Testis (tissue), 3 donors: Measurements from ENCODE around the gene PRKN. TPM values are rescaled to one million over a fixed set of nuclear protein-coding genes. Genes with fewer than 3 reads are reported as not detected.

Experiments
- DNase-seq: peaks from one replicate; pipeline ENCODE4 v3.0.0-alpha.2; 2019
- H3K27ac ChIP-seq, 2 donors: fragments of 200-600 bp; sonication (generic); one replicate each; pipeline ENCODE4 v1.5.1; 2019
- H3K27me3 ChIP-seq: fragments of 200-600 bp; sonication (generic); one replicate; pipeline ENCODE4 v1.5.1; 2019
- H3K36me3 ChIP-seq: fragments of 200-600 bp; sonication (generic); one replicate; pipeline ENCODE4 v1.5.1; 2017; ENCODE audit warnings: low read depth; ENCODE audit errors: missing control alignments
- H3K4me1 ChIP-seq: fragments of 200-600 bp; sonication (generic); one replicate; pipeline ENCODE4 v1.5.1; 2019
- H3K4me3 ChIP-seq, 2 donors: fragments of 200-600 bp; sonication (generic); one replicate each; pipeline ENCODE4 v1.5.1; 2017 to 2019
- H3K9me3 ChIP-seq: fragments of 200-600 bp; sonication (generic); one replicate; pipeline ENCODE4 v1.5.1; 2017
- POLR2A ChIP-seq: fragments of 450-650 bp; IDR thresholded peaks from one replicate; pipeline ENCODE4 v1.6.1; 2017; ENCODE audit warnings: antibody characterized with exemption, mild to moderate bottlenecking, moderate library complexity
- WGBS, 2 donors: methylation state at CpG; one replicate each; pipeline ENCODE4 v1.1.5; 2018; 5-methylcytosine and 5-hydroxymethylcytosine counted together
- intact Hi-C: fragments of 100-400 bp; cut with DNase I; formaldehyde crosslinking; loops from one replicate; pipeline ENCODE4 v1.15.1; 2023; ENCODE audit warnings: low total_unique reads
- polyA plus RNA-seq: library from polyadenylated mRNA; stranded (reverse); fragments of 350-450 nt; fragmentation: Illumina TruSeq; extraction: RNeasy Lipid Tissue Mini Kit (QIAGEN cat#74804); gene quantifications from one replicate; pipeline ENCODE4 v1.2.3, GENCODE V29; 2014; ENCODE audit warnings: low read depth, low replicate concordance; ENCODE audit not compliant: insufficient read depth
- total RNA-seq, 2 donors: library from RNA; depleted of rRNA; stranded (reverse); fragments of >200 nt; gene quantifications; one replicate each; pipeline ENCODE4 v1.2.3, GENCODE V29; 2016
- TF ChIP-seq, protein P1 (sequence below), 3 experiments: fragments of 450-650 bp in 2 of 3; fragments of 200-600 bp in 1 of 3; sonication (generic) in 1 of 3; IDR thresholded peaks; one replicate each; pipeline ENCODE4 v1.5.1; 2016 to 2019; ENCODE audit warnings: antibody characterized with exemption in 3 of 3, mild to moderate bottlenecking in 2 of 3, moderate library complexity in 1 of 3

Gene PRKN
- total and polyA plus RNA-seq, 3 donors from 2014 or later = 19.1 to 34.5 (median 28.8) TPM

DNA sequence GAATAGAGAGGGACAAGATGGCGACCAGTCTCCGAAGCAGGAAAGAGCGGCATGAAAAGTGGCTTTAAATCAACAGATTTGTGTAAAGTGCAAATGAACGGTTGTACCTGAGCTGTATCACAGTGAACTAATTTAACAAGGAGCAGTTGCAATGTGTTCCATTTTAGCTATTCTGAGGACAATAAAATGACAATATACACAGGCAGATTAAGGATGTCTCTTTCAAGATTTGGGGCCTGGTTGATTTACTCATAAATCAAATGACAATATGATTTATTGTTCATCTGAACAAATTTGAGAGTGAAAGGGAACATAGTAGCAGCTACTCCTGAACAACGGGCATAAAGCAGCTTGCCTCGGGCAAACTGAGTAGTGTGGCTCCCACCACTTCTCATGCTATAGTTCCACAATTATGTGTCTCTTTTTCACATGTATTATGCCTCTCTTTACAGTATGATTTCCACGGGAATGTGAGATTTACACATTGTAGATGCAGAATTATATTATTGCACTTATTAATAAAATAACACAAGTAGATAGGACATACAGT is 1249.6 kb downstream of the PRKN start:
- no peak for DNase-seq
- Histone ChIP-seq H3K27me3 (no peaks in the 10 kb centered on the region), H3K36me3 (no peaks in the 10 kb centered on the region), H3K27ac (no peak overlapping the region), H3K9me3 (no peaks in the 10 kb centered on the region), H3K4me3 (no peak overlapping the region), H3K4me1 (no peaks in the 10 kb centered on the region)
- no peak for TF ChIP-seq POLR2A
- TF ChIP-seq, protein P1, sequence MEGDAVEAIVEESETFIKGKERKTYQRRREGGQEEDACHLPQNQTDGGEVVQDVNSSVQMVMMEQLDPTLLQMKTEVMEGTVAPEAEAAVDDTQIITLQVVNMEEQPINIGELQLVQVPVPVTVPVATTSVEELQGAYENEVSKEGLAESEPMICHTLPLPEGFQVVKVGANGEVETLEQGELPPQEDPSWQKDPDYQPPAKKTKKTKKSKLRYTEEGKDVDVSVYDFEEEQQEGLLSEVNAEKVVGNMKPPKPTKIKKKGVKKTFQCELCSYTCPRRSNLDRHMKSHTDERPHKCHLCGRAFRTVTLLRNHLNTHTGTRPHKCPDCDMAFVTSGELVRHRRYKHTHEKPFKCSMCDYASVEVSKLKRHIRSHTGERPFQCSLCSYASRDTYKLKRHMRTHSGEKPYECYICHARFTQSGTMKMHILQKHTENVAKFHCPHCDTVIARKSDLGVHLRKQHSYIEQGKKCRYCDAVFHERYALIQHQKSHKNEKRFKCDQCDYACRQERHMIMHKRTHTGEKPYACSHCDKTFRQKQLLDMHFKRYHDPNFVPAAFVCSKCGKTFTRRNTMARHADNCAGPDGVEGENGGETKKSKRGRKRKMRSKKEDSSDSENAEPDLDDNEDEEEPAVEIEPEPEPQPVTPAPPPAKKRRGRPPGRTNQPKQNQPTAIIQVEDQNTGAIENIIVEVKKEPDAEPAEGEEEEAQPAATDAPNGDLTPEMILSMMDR (IDR thresholded peaks at IDR 0.05) = no peak
- WGBS, 2 donors = 81 to 89% methylated on average over 7 of the region's 7 CpGs
- intact Hi-C loops = no loop called here

DNA sequence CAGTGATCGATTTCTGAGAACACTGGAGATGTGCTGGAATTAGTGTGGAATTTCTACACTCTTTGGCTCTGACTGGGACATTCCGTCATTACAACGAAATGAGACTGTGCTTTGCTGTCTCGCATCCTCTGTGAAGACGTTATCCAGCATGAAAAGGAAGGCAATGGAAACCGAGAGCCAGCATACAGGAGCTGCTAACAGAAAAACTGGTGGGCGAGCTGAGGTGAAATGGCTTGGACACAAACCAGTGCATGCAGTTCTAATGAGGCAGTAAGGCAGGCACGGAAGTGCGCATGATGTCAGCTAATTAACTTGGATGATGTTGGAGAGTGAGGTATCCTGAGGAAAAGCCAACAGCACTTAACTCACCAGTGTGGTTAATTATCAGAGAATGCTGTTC is 1250.9 kb downstream of the PRKN start:
- Histone ChIP-seq H3K27ac (no peak overlapping the region), H3K9me3 (no peaks in the 10 kb centered on the region), H3K27me3 (no peaks in the 10 kb centered on the region), H3K36me3 (no peaks in the 10 kb centered on the region), H3K4me3 (no peak overlapping the region), H3K4me1 (no peaks in the 10 kb centered on the region)
- intact Hi-C loops = no loop called here
- WGBS, 2 donors = 52 to 55% methylated on average over 9 of the region's 9 CpGs
- no peak for TF ChIP-seq POLR2A
- TF ChIP-seq, protein P1 (IDR thresholded peaks at IDR 0.05) = no peak
- no peak for DNase-seq

DNA sequence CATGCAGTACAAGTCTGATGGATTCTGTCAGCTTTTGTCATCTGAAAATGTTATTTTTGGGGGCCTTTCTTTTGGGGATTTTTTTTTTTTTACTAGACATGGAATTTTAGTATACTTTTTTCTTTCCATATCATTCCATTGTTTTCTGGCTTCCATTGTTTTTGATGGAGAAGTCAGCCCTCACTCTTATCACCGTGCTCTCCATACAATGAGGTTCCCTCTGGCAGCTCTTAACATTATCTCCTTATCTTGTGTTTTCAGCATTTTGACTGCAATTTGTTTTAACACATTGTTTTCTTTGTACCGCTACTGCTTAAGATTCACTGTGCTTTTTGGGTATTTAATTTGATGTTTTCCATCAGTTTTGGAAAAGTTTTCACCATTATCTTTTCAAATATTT is 1262.2 kb downstream of the PRKN start:
- 75 to 85% methylated on average over 2 of the region's 2 CpGs for WGBS, 2 donors
- intact Hi-C loops = no loop called here

DNA sequence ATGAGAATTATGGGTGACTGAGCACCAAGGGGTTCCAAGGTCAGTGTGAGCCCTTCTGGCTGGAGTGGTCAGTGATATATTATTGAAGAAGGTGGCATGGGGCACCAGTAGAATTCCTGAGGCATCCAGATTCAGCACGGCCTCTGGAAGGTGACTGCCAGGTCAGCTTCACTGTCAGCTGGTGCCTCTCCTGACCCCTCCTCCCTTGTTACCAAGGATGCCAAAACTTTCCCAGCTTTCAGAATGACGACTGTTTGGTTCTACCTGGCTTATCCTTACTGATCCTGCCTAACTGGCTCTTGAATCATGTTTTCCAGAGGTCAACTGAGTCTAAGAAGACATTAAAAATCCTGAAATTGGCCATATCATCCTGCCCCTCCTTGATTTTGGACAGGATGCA is 1264.5 kb downstream of the PRKN start:
- no peaks in the 10 kb centered on the region for H3K36me3 ChIP-seq
- TF ChIP-seq, protein P1 (IDR thresholded peaks at IDR 0.05) = no peak
- no peak for TF ChIP-seq POLR2A
- no peaks in the 10 kb centered on the region for H3K27me3 ChIP-seq
- no peak overlapping the region for H3K27ac ChIP-seq
- 46 to 81% methylated on average over 2 of the region's 2 CpGs for WGBS, 2 donors
- no peaks in the 10 kb centered on the region for H3K4me1 ChIP-seq
- H3K9me3 ChIP-seq = no peaks in the 10 kb centered on the region
- DNase-seq = no peak
- H3K4me3 ChIP-seq = no peak overlapping the region
- intact Hi-C loops = no loop called here

More for the DNA sequence above, 1262.2 kb downstream of the PRKN start:
- Histone ChIP-seq H3K9me3 (no peaks in the 10 kb centered on the region), H3K27me3 (no peaks in the 10 kb centered on the region), H3K4me3 (no peak overlapping the region), H3K4me1 (no peaks in the 10 kb centered on the region), H3K36me3 (no peaks in the 10 kb centered on the region), H3K27ac (no peak overlapping the region)
- DNase-seq = no peak
- TF ChIP-seq, protein P1 (IDR thresholded peaks at IDR 0.05) = no peak
- TF ChIP-seq POLR2A = no peak

DNA sequence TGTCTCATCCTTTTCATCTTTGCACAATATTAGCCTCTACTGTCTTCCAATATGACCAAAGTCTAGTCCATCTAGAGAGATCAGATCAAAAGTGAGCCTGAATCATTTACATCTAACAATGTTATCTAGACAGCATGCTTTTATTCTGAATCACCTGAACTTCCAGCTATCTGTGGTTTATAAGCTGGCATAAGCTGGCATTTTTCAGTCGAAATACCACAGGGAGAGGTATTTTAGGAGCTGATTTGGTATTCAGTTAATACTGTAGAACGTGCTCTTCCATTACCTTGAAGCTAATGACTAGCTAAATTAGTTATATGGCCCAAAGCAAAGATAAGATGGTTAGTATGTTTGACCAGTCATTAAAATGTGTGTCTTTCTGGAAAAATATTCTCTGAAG is 1265.4 kb downstream of the PRKN start:
- H3K9me3 ChIP-seq = no peaks in the 10 kb centered on the region
- intact Hi-C loops = no loop called here
- no peak overlapping the region for H3K4me3 ChIP-seq
- WGBS, 2 donors = 91 to 94% methylated on average over 2 of the region's 2 CpGs
- no peak for TF ChIP-seq POLR2A
- TF ChIP-seq, protein P1 (IDR thresholded peaks at IDR 0.05) = no peak
- H3K27me3 ChIP-seq = no peaks in the 10 kb centered on the region
- H3K4me1 ChIP-seq = no peaks in the 10 kb centered on the region
- H3K36me3 ChIP-seq = no peaks in the 10 kb centered on the region
- no peak for DNase-seq
- no peak overlapping the region for H3K27ac ChIP-seq
